Stomach smooth muscle (tissue), 2 donors: ENCODE data around the gene GALR1.
"Not testable (repeated sequence)": the region's sequence is repeated elsewhere in the genome, so short reads cannot be mapped to it uniquely, and the experiment has no call there.

ENCODE experiments used
- H3K27ac ChIP-seq: one replicate; pipeline ENCODE4 v1.7.0; 2013; ENCODE audit warnings: mild to moderate bottlenecking, low read length, inconsistent platforms
- H3K27me3 ChIP-seq, 2 donors: one replicate each; pipeline ENCODE4 v1.7.0; 2013; ENCODE audit warnings: low read length in 2 of 2; ENCODE audit not compliant: insufficient read depth in 2 of 2, control insufficient read depth in 1 of 2
- H3K36me3 ChIP-seq, 2 donors: one replicate each; pipeline ENCODE4 v1.7.0; 2013; ENCODE audit warnings: low read length in 2 of 2; ENCODE audit not compliant: control insufficient read depth in 2 of 2, insufficient read depth in 2 of 2
- H3K4me1 ChIP-seq: one replicate; pipeline ENCODE4 v1.7.0; 2013; ENCODE audit warnings: low read length; ENCODE audit not compliant: control insufficient read depth, insufficient read depth
- H3K4me3 ChIP-seq, 2 donors: one replicate each; pipeline ENCODE4 v1.7.0; 2013; ENCODE audit warnings: low read length in 2 of 2
- H3K9ac ChIP-seq, 2 donors: one replicate each; pipeline ENCODE4 v1.7.0; 2013; ENCODE audit warnings: low read length in 2 of 2, mild to moderate bottlenecking in 1 of 2
- H3K9me3 ChIP-seq, 2 donors: one replicate each; pipeline ENCODE4 v1.7.0; 2013; ENCODE audit warnings: low read length in 2 of 2; ENCODE audit not compliant: control insufficient read depth in 2 of 2
- donor health status: healthy.
- donor health status: Pancreatic carcinoma.

Gene GALR1

DNA sequence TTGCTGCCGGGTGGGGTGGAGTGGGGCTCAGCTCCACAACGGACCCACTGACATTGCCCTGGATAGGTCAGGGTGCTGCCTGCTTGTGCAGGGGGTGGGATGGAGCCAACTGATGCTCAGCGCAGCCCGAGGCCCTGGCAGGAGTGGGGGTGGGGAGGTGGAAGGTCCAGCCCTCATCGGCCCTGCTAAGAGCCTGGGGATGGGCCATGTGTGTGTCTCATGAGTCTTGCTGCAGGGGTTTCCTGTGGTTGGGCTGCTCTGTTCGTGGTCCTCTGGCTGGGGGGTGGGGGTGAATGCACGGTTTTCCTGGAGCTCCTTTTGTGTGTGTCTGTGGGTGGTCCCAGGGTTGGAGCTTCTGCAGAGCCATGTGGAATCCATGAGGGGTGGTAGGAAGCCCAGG is 39.4 kb upstream of the GALR1 start:
- peaks cover 0 to 3% of the 10 kb centered on the region in 2 donors for H3K27me3 ChIP-seq
- H3K4me1 ChIP-seq: peaks cover 19% of the 10 kb centered on the region
- H3K4me3 ChIP-seq: no peak overlapping the region
- H3K9ac ChIP-seq: no peak overlapping the region
- H3K36me3 ChIP-seq: no peaks in the 10 kb centered on the region
- no peak overlapping the region for H3K27ac ChIP-seq
- H3K9me3 ChIP-seq: no peaks in the 10 kb centered on the region

DNA sequence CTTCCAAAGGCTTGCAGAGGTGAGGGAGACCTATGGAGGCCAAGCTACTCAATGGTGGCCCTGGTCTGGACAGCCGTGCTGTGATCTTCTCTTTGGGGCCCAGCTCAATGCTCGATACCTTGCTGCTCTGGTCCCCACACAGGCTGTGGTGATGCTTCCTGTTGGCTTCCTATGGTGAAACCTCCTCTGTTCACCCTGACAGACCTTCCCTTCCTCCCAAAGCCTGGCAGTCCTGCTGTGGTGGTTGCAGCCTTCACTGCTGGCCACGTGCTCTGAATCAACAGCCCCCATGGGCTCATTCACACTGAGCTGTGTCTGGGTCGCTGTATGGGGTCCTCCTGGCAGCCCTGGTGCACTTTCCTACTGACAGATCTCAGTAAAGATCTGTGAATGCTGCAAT is 31.0 kb upstream of the GALR1 start:
- H3K36me3 ChIP-seq: no peaks in the 10 kb centered on the region

DNA sequence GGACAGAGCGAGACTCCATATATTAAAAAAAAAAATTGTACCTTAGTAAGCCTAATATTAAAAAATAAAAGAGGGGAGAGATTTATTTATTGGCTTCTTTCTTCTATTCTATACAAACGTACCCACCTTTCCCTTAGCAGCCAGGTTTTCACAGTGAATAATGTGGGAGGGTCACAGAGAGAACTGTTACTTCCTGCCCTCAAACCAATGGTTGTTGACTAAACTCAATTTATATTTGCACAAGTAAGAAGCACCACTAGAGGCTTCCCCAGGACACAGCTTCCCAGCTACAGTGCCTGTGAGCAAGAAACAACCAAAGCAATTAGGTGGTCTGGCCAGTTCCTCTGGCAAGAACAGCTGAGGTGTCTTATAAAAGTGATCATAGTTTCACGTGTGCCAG is 28.9 kb upstream of the GALR1 start:
- H3K4me3 ChIP-seq: no peak overlapping the region
- no peaks in the 10 kb centered on the region for H3K36me3 ChIP-seq
- no peaks in the 10 kb centered on the region for H3K27me3 ChIP-seq

More for the DNA sequence above, 31.0 kb upstream of the GALR1 start:
- Histone ChIP-seq H3K4me1 (no peaks in the 10 kb centered on the region), H3K27ac (no peak overlapping the region), H3K27me3 (no peaks in the 10 kb centered on the region), H3K4me3 (no peak overlapping the region), H3K9me3 (no peaks in the 10 kb centered on the region), H3K9ac (no peak overlapping the region)

DNA sequence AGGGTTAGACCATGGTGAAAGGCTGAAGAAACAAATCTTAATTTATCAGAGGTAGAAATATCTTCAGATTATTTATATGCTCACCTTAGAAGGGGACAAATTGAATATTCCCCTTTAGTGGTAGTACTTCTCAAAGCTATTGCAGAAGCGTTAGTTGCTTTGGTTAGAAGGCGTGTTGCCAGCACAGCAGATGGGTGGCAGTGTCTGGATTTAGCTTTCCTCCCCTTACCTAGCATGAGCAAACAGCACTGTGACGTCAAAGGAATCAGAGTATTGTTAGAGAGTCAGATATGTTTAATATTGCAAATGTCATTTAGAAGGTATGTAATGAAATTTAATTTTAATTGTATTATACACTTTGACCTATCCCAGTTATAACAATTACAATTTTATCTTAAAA is 27.2 kb upstream of the GALR1 start:
- Histone ChIP-seq H3K4me3 (no peak overlapping the region), H3K27me3 (no peaks in the 10 kb centered on the region), H3K36me3 (no peaks in the 10 kb centered on the region), H3K9ac (no peak overlapping the region), H3K27ac (no peak overlapping the region), H3K9me3 (no peaks in the 10 kb centered on the region), H3K4me1 (no peaks in the 10 kb centered on the region)

More for the DNA sequence above, 28.9 kb upstream of the GALR1 start:
- H3K4me1 ChIP-seq: no peaks in the 10 kb centered on the region
- no peak overlapping the region for H3K27ac ChIP-seq
- H3K9ac ChIP-seq: no peak overlapping the region
- H3K9me3 ChIP-seq: no peaks in the 10 kb centered on the region

DNA sequence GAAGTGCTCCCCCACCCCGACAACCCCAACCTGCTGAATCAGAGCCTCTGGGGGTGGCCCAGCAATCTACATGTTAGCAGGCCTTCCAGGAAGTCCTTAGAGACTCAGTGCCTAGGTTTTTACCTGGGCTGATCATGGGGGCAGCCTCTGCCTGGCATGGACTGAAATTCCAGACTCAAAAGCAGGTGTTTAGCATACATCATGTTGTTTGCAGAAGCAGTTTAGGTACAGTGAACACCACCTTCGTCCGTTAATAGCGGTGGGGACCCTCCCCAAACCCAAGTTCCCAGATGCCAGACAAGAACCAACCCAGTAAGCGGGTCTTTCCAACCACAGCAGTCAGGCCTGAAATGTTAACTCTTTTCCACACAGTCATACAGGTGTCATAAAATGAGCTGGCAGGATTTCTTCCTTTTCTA is 26.4 kb upstream of the GALR1 start:
- no peak overlapping the region for H3K4me3 ChIP-seq
- no peak overlapping the region for H3K9ac ChIP-seq
- H3K4me1 ChIP-seq: no peaks in the 10 kb centered on the region
- no peak overlapping the region for H3K27ac ChIP-seq
- no peaks in the 10 kb centered on the region for H3K9me3 ChIP-seq
- H3K27me3 ChIP-seq: peaks cover 0 to 2% of the 10 kb centered on the region in 2 donors
- H3K36me3 ChIP-seq: no peaks in the 10 kb centered on the region

DNA sequence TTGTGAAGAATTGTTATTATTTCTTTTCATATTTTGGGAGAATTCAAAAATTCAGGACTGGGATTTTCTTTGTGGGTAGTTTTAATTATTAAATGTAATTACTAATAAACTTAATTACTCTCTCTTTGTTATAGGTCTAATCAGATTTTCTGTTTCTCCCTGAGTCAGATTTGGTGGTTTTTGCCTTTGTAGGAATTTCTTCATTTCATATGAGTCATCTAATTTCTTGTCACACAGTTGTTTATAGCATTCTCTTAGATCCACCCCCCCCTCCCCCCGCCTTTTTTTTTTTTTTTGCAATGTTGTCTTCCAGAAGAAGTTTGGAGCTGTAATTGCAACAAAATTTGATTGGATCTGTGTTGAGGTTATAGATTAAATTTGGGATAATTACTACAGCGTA is 26.0 kb upstream of the GALR1 start:
- Histone ChIP-seq H3K4me1 (no peaks in the 10 kb centered on the region), H3K27me3 (peaks cover 0 to 4% of the 10 kb centered on the region in 2 donors), H3K4me3 (no peak overlapping the region)

DNA sequence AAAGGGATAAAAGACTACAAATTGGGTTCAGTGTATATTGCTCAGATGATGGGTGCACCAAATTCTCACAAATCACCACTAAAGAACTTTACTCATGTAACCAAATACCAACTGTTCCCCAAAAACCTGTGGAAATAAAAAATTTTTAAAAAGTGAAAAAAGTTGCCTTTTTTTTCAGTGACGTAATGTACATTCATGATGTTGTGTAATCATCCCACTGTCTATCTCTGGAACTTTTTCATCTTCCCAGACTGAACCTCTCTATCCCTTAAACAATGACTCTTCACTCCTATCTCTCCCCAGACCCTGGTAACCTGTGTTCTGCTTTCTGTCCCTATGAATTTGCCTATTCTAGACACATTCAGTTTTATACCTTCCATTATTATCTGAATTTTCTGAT is 19.0 kb upstream of the GALR1 start:
- peaks cover 4 to 5% of the 10 kb centered on the region in 2 donors for H3K27me3 ChIP-seq
- no peak overlapping the region for H3K4me3 ChIP-seq
- no peaks in the 10 kb centered on the region for H3K4me1 ChIP-seq
- peaks cover 0 to 4% of the 10 kb centered on the region in 2 donors for H3K9me3 ChIP-seq
- H3K27ac ChIP-seq: no peak overlapping the region
- no peaks in the 10 kb centered on the region for H3K36me3 ChIP-seq
- no peak overlapping the region for H3K9ac ChIP-seq

More for the DNA sequence above, 26.0 kb upstream of the GALR1 start:
- Histone ChIP-seq H3K27ac (no peak overlapping the region), H3K9ac (no peak overlapping the region), H3K9me3 (no peaks in the 10 kb centered on the region), H3K36me3 (no peaks in the 10 kb centered on the region)

DNA sequence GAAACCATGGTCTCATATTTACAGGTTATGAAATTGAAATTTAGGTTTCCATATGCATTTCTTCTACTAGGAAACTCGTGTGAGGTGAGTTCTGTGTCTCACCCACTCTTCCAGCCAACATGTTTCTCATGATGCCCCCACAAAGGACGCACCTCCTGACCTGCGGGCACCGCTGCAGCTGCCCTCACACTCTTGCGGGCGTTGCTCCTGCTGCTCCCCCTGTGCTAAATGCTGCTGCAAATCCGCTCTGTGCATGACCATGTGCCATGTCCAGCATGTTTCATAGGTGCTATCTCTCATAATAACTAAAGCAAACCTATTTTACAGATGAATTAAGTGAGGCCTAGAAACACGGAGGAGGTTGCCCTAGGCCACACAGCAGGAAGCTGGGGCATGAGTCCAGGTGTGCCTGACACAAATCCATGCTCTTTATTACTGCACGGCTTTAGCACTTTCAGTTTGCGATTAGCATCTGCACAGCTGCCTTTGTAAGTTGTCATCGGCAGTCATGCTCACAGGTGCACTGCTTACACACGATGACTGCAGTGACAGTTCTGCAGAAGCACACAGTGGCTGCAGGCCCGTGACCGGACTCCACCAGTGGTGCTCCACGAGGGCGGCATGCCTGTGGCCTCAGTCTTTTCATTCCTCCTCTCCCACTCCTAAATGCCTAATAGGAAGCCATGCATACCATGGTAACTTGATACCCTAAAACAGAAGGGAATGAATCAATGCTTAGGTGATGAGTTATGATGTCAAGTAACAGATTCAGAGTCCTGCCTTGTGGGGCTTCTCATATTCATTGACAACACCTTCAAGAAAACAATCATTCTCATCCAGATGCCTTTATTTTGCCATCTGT is 14.9 kb upstream of the GALR1 start:
- H3K9me3 ChIP-seq: peaks cover 4 to 12% of the 10 kb centered on the region in 2 donors
- H3K36me3 ChIP-seq: no peaks in the 10 kb centered on the region
- H3K4me1 ChIP-seq: no peaks in the 10 kb centered on the region
- H3K9ac ChIP-seq: no peak overlapping the region
- no peak overlapping the region for H3K27ac ChIP-seq
- no peak overlapping the region for H3K4me3 ChIP-seq
- peaks cover 0 to 5% of the 10 kb centered on the region in 2 donors for H3K27me3 ChIP-seq

DNA sequence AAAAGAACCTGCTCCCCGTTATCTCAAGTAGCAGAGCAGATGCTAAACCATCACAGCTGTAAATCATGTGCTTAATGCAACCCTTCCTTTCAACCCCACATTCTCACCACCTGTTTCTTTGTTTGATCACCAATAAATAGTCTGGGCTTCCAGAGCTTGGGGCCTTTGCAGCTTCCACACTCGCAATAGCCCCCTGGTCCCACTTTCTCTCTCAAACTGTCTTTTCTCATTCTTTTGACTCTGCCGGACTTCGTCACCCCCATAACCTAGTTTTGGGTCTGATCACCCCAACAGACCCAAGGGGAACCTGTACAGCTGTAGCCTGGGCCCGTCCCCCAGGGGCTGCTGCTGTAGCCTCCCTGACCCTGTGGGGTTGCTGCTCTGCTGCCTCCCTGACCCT is 10.4 kb upstream of the GALR1 start:
- peaks cover 8 to 11% of the 10 kb centered on the region in 2 donors for H3K9me3 ChIP-seq
- H3K27me3 ChIP-seq, H3K9ac ChIP-seq, H3K27ac ChIP-seq, H3K4me1 ChIP-seq, H3K36me3 ChIP-seq, H3K4me3 ChIP-seq: not testable (repeated sequence)

DNA sequence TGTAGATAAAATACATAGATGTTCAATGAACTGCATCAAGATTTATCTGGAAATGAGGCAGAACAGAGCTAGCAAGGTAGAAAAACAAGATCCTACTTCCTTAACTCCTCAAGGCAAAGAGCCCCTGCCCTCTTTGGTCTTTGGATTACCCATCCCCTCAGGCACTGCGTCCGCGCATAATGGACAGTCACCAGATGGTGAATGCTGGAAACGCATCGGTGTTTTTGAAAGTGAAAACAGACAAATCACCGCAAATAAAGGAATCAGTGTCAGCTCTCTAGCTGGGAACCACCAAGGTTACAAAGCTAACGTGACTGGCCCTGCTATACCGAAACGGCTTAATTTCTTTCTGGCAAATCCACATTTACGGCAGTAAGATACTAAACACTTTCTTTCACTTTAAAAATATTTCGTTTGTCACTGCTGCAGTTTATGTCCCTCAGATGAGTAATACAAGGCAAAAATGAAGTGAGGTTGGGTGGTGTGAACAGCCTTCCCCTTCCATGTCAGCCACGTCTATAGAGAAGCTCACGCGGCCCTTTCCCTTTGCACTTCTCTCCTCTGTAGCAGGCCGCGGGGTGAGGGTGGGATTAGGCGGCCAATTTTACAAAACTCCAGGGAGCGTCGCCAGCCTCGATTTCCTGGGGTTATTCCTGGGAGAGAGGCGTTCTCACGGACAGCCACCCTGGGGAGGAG is 627 bp upstream of the GALR1 start:
- peak overlapping the region; percentile 36 to 68 for H3K4me3 ChIP-seq
- H3K9me3 ChIP-seq: peaks cover 8 to 10% of the 10 kb centered on the region in 2 donors
- no peak overlapping the region for H3K27ac ChIP-seq
- peaks cover 28 to 41% of the 10 kb centered on the region in 2 donors for H3K27me3 ChIP-seq
- H3K36me3 ChIP-seq: no peaks in the 10 kb centered on the region
- H3K4me1 ChIP-seq: peaks cover 13% of the 10 kb centered on the region
- H3K9ac ChIP-seq: no peak overlapping the region
